Activated naive CD8-positive, alpha-beta T cell treated with anti-CD3 and anti-CD28 coated beads, Interleukin-2, amount 10 ng/mL, durations not matched to agents 7 days and 5 days (primary cell): ENCODE results near the gene CHCHD4. TPM values are rescaled to one million over a fixed set of nuclear protein-coding genes. Genes with fewer than 3 reads are reported as not detected.

ENCODE experiments used
- ATAC-seq: fragments of 150-1000 bp; cut with Tn5 transposase; one replicate; pipeline ENCODE4 v1.10.0; 2021; ENCODE audit warnings: low read depth, moderate library complexity
- POLR2A ChIA-PET: fragments of 350-600 bp; sonication (Branson Sonifier 250); formaldehyde crosslinking; loops from one replicate; lab custom pipeline; 2021; ENCODE audit warnings: antibody characterized with exemption; lab: Charles Lee
- DNase-seq: peaks from one replicate; pipeline ENCODE4 v3.0.0; 2021
- H3K27ac Mint-ChIP-seq: one replicate; pipeline ENCODE4 v1.8.0; 2022; ENCODE audit warnings: mild to moderate bottlenecking, mixed read lengths
- H3K27me3 Mint-ChIP-seq: one replicate; pipeline ENCODE4 v1.8.0; 2022; ENCODE audit warnings: mild to moderate bottlenecking, moderate library complexity, mixed read lengths
- H3K36me3 Mint-ChIP-seq: one replicate; pipeline ENCODE4 v1.8.0; 2021; ENCODE audit warnings: mild to moderate bottlenecking, mixed read lengths
- H3K4me1 Mint-ChIP-seq: one replicate; pipeline ENCODE4 v1.8.0; 2021; ENCODE audit warnings: mixed read lengths
- H3K4me3 Mint-ChIP-seq: one replicate; pipeline ENCODE4 v1.8.0; 2022; ENCODE audit warnings: mild to moderate bottlenecking, moderate library complexity, mixed read lengths
- H3K9me3 Mint-ChIP-seq: one replicate; pipeline ENCODE4 v1.8.0; 2021; ENCODE audit warnings: mixed read lengths
- total RNA-seq, 2 experiments: library from RNA; stranded (reverse); gene quantifications; one replicate each; pipeline ENCODE4 v1.2.3, GENCODE V29; 2021

The CHCHD4 gene
- total RNA-seq, 2 experiments from 2014 or later, result 10.1 to 11.9 TPM

GRCh38 chr3:14138109-14138877, 13.6 kb upstream of the CHCHD4 start:
- H3K4me1 Mint-ChIP-seq, result peaks cover 4% of the 10 kb centered on the region
- no peaks in the 10 kb centered on the region for H3K9me3 Mint-ChIP-seq
- no peak overlapping the region for H3K4me3 Mint-ChIP-seq
- POLR2A ChIA-PET, result no interaction called here
- no peak overlapping the region for H3K27ac Mint-ChIP-seq
- H3K36me3 Mint-ChIP-seq, result peaks cover 10% of the 10 kb centered on the region
- ATAC-seq, result no peak
- no peak for DNase-seq
- no peaks in the 10 kb centered on the region for H3K27me3 Mint-ChIP-seq

DNA sequence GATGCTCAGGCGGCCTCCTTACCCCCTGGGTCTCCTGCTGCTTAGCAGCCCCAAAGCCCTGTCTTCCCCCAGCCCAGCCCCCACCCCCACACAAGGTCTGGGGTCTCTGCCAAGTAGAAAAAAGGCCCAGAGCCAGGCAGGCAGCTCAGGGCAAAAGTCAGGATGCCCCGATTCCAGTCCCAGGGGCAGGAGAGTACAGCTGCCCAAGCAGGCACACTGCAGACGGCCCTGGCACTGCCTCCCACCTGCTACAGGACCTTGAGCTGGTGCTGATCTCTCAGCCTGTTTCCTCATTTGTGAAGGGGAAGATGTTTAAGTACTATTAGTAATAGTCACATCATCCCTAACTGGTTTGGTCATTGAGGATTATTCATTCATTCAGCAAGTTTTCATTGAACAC, 12.8 kb upstream of the CHCHD4 start:
- H3K36me3 Mint-ChIP-seq, result peaks cover 10% of the 10 kb centered on the region
- no peaks in the 10 kb centered on the region for H3K9me3 Mint-ChIP-seq
- peaks cover 1% of the 10 kb centered on the region for H3K4me1 Mint-ChIP-seq
- H3K4me3 Mint-ChIP-seq, result no peak overlapping the region
- ATAC-seq (no peak), DNase-seq (no peak)
- no peaks in the 10 kb centered on the region for H3K27me3 Mint-ChIP-seq
- POLR2A ChIA-PET, result no interaction called here
- H3K27ac Mint-ChIP-seq, result no peak overlapping the region

GRCh38 chr3:14137004-14137403, 12.3 kb upstream of the CHCHD4 start:
- H3K36me3 Mint-ChIP-seq, result peaks cover 7% of the 10 kb centered on the region
- DNase-seq (no peak), ATAC-seq (no peak)
- no peaks in the 10 kb centered on the region for H3K9me3 Mint-ChIP-seq
- H3K4me1 Mint-ChIP-seq, result no peaks in the 10 kb centered on the region
- POLR2A ChIA-PET, result no interaction called here
- H3K4me3 Mint-ChIP-seq, result no peak overlapping the region
- H3K27ac Mint-ChIP-seq, result no peak overlapping the region
- H3K27me3 Mint-ChIP-seq, result no peaks in the 10 kb centered on the region

GRCh38 chr3:14135581-14135980, 10.9 kb upstream of the CHCHD4 start:
- no peak overlapping the region for H3K4me3 Mint-ChIP-seq
- DNase-seq (no peak), ATAC-seq (no peak)
- no peaks in the 10 kb centered on the region for H3K4me1 Mint-ChIP-seq
- H3K36me3 Mint-ChIP-seq, result peaks cover 7% of the 10 kb centered on the region
- POLR2A ChIA-PET, result no interaction called here
- H3K27ac Mint-ChIP-seq, result no peak overlapping the region
- H3K9me3 Mint-ChIP-seq, result no peaks in the 10 kb centered on the region
- no peaks in the 10 kb centered on the region for H3K27me3 Mint-ChIP-seq

- POLR2A ChIA-PET, result interaction anchor here (1.7 kb wide), 1 partner anchor 9 kb away, joined by 5 read pairs; the partner anchor contains the start of genes CHCHD4 and TMEM43
- no peaks in the 10 kb centered on the region for H3K4me1 Mint-ChIP-seq
These were observed 9.6 kb upstream of the CHCHD4 start for GRCh38 chr3:14134291-14134690.

GRCh38 chr3:14133876-14134275, 9.2 kb upstream of the CHCHD4 start:
- POLR2A ChIA-PET, result interaction anchor here (1.7 kb wide), 1 partner anchor 9 kb away, joined by 5 read pairs; the partner anchor contains the start of genes CHCHD4 and TMEM43

More at GRCh38 chr3:14134291-14134690, 9.6 kb upstream of the CHCHD4 start:
- Mint-ChIP-seq H3K27me3 (no peaks in the 10 kb centered on the region), H3K4me3 (no peak overlapping the region), H3K27ac (no peak overlapping the region), H3K36me3 (peaks cover 12% of the 10 kb centered on the region), H3K9me3 (no peaks in the 10 kb centered on the region)
- no peak for DNase-seq
- ATAC-seq, result no peak

GRCh38 chr3:14133188-14133800, 8.6 kb upstream of the CHCHD4 start:
- peaks cover 20% of the 10 kb centered on the region for H3K36me3 Mint-ChIP-seq
- POLR2A ChIA-PET, result interaction anchor here (1.7 kb wide), 1 partner anchor 8 kb away, joined by 5 read pairs; the partner anchor contains the start of genes CHCHD4 and TMEM43
- H3K27me3 Mint-ChIP-seq, result no peaks in the 10 kb centered on the region
- H3K27ac Mint-ChIP-seq, result no peak overlapping the region
- no peak overlapping the region for H3K4me3 Mint-ChIP-seq
- H3K9me3 Mint-ChIP-seq, result no peaks in the 10 kb centered on the region
- ATAC-seq, result no peak
- DNase-seq, result no peak
- H3K4me1 Mint-ChIP-seq, result peaks cover 2% of the 10 kb centered on the region

More at GRCh38 chr3:14133876-14134275, 9.2 kb upstream of the CHCHD4 start:
- no peaks in the 10 kb centered on the region for H3K27me3 Mint-ChIP-seq
- no peaks in the 10 kb centered on the region for H3K9me3 Mint-ChIP-seq
- no peak overlapping the region for H3K4me3 Mint-ChIP-seq
- no peaks in the 10 kb centered on the region for H3K4me1 Mint-ChIP-seq
- H3K27ac Mint-ChIP-seq, result no peak overlapping the region
- DNase-seq (no peak), ATAC-seq (no peak)
- peaks cover 14% of the 10 kb centered on the region for H3K36me3 Mint-ChIP-seq

DNA sequence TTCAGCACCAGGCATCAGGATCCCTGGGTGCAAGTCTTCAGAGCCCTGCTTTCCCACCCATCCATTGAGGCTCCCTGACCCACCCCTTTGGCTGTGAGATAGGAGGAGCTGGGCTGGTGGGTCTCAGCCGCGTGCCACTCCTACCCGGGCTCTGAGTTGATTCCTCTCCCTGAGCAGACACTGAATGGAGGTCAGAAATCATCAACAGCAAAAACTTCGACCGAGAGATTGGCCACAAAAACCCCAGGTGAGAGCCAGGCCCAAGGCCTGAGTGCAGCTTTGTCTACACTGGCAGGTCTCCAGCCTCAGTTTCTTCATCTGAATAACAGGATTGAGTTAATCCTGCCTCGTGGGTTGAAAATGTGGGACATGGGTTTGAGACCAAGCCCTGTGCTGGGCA, 8.0 kb upstream of the CHCHD4 start:
- POLR2A ChIA-PET, result no interaction called here
- Mint-ChIP-seq H3K36me3 (peaks cover 24% of the 10 kb centered on the region), H3K9me3 (no peaks in the 10 kb centered on the region), H3K4me3 (no peak overlapping the region), H3K27me3 (no peaks in the 10 kb centered on the region), H3K27ac (no peak overlapping the region), H3K4me1 (peaks cover 8% of the 10 kb centered on the region)
- ATAC-seq (no peak), DNase-seq (no peak)

- Mint-ChIP-seq H3K4me3 (no peak overlapping the region), H3K4me1 (peaks cover 13% of the 10 kb centered on the region), H3K27me3 (no peaks in the 10 kb centered on the region), H3K36me3 (peaks cover 24% of the 10 kb centered on the region), H3K9me3 (no peaks in the 10 kb centered on the region), H3K27ac (no peak overlapping the region)
- no peak for DNase-seq
- no peak for ATAC-seq
- POLR2A ChIA-PET, result no interaction called here
These were observed 7.5 kb upstream of the CHCHD4 start for GRCh38 chr3:14132120-14132519.

- ATAC-seq, result no peak
- POLR2A ChIA-PET, result no interaction called here
- Mint-ChIP-seq H3K9me3 (no peaks in the 10 kb centered on the region), H3K27me3 (no peaks in the 10 kb centered on the region), H3K27ac (no peak overlapping the region), H3K4me3 (no peak overlapping the region), H3K36me3 (peaks cover 24% of the 10 kb centered on the region), H3K4me1 (peaks cover 19% of the 10 kb centered on the region)
- DNase-seq, result no peak
These were observed 6.5 kb upstream of the CHCHD4 start for GRCh38 chr3:14131134-14131533.

DNA sequence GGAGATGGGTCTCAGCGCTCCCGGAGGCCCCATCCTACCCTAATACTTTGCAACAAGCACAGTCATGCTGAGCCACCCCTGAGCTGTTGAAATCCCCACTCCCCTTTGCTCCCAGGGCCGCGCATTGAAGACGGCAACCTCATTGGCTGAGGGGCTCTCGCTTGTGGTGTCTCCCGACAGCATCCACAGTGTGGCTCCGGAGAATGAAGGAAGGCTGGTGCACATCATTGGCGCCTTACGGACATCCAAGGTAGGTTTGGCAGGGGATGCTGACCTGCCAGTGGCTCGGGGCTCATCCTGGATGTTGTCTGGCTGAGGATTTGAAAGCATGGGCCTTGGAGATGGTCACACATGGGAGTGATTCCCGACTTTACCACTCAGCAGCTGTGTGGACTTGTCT, 6.0 kb upstream of the CHCHD4 start:
- DNase-seq (no peak), ATAC-seq (no peak)
- Mint-ChIP-seq H3K27me3 (no peaks in the 10 kb centered on the region), H3K36me3 (peaks cover 21% of the 10 kb centered on the region), H3K27ac (no peak overlapping the region), H3K9me3 (no peaks in the 10 kb centered on the region), H3K4me1 (peaks cover 23% of the 10 kb centered on the region), H3K4me3 (no peak overlapping the region)
- POLR2A ChIA-PET, result no interaction called here

DNA sequence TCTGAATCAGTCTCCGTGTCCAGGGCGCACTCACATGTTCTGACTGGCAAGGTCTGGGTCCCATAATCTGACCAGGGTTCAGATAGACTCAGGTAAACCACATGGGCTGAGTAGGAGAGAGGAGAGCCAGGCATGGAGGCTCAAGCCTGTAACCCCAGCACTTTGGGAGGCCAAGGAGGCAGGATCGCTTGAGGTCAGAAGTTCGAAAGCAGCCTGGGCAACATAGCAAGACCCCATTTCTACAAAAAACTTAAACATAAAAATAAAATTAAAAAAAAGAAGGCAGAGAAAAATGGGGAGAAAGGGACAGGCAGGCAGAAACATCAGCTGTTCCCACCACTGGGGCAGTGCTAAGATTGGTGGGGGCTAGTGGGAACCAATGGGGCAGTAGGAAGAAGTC, 5.6 kb upstream of the CHCHD4 start:
- Mint-ChIP-seq H3K36me3 (peaks cover 21% of the 10 kb centered on the region), H3K9me3 (no peaks in the 10 kb centered on the region), H3K27ac (no peak overlapping the region), H3K4me3 (no peak overlapping the region), H3K4me1 (peaks cover 24% of the 10 kb centered on the region), H3K27me3 (no peaks in the 10 kb centered on the region)
- DNase-seq (no peak), ATAC-seq (no peak)
- POLR2A ChIA-PET, result no interaction called here

DNA sequence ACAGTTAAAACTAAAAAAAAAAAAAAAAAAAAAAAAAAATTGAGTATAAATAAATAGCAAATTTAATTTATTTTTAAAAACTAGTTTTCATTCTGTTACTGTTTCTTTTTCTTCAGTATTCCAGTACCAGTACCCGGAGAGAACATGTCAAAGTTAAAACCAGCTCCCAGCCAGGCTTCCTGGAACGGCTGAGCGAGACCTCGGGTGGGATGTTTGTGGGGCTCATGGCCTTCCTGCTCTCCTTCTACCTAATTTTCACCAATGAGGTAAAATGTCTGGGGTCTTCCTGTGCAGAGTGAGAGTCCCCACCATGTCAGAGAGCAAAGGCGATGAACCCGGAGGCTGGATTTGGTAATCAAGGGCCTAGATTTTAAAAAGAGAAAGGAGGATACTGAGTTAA, 4.6 kb upstream of the CHCHD4 start:
- DNase-seq (no peak), ATAC-seq (no peak)
- Mint-ChIP-seq H3K27ac (no peak overlapping the region), H3K4me3 (no peak overlapping the region), H3K36me3 (peaks cover 21% of the 10 kb centered on the region), H3K27me3 (no peaks in the 10 kb centered on the region), H3K4me1 (peaks cover 24% of the 10 kb centered on the region), H3K9me3 (no peaks in the 10 kb centered on the region)
- POLR2A ChIA-PET, result no interaction called here

DNA sequence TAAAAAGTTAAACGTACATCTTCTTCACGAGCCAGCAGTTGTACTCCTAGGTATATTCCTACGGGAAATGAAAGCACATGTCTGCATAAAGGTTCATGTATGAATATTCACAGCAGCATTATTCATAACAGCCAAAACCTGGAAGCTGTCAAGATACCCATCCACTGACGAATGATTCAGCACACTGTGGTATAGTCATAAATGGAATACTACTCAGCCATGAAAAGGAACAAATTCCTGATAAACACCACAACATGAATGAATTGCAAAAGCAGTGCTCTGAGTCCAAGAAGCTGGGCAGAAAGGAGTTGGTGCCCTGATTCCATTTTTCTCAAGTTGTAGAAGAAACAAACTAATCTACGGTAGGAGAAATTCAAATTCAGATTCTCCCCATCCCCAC, 4.1 kb upstream of the CHCHD4 start:
- Mint-ChIP-seq H3K27ac (no peak overlapping the region), H3K36me3 (peaks cover 21% of the 10 kb centered on the region), H3K9me3 (no peaks in the 10 kb centered on the region), H3K4me3 (no peak overlapping the region), H3K4me1 (peaks cover 26% of the 10 kb centered on the region), H3K27me3 (no peaks in the 10 kb centered on the region)
- ATAC-seq (no peak), DNase-seq (no peak)
- POLR2A ChIA-PET, result no interaction called here
